Keratinocyte (primary cell): ENCODE data around the gene BCAS1.

Experiments
- EZH2 ChIP-seq: IDR thresholded peaks from one replicate; pipeline ENCODE4 v1.6.1; 2012; ENCODE audit warnings: inconsistent platforms, mild to moderate bottlenecking, low read length, moderate library complexity
- TF ChIP-seq, protein P1 (sequence below), 3 experiments: IDR thresholded peaks in 1 of 3; conservative IDR thresholded peaks in 1 of 3; optimal IDR thresholded peaks in 1 of 3; 2 replicates in 2 of 3; 3 replicates in 1 of 3; pipeline versions ENCODE3 to v1.5.1; 2011; ENCODE audit warnings: low read length in 3 of 3, mild to moderate bottlenecking in 3 of 3, moderate library complexity in 2 of 3, control low read depth in 1 of 3, inconsistent platforms in 1 of 3; ENCODE audit not compliant: insufficient read depth in 2 of 3; ENCODE audit errors: extremely low read depth in 1 of 3

DNA sequence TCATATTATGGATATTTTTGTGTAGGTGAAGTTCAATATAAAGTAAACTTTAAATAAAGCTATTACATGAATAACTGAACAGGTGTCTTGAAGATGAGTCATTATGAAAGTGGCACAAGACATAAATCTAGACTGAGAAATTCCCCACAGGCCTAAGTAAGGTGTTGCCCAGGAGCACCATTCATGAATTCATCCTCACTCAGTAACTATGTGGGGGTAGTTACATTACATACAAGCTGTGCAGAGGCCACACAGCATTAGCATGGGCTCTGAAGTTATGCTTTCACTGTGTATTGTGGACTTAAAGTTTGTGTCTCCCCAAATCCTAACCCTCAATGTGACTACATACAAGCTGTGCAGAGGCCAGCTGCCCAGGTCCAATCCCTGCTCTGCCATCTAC, 65.9 kb downstream of the BCAS1 start:
- TF ChIP-seq EZH2 = no peak
- TF ChIP-seq, protein P1, sequence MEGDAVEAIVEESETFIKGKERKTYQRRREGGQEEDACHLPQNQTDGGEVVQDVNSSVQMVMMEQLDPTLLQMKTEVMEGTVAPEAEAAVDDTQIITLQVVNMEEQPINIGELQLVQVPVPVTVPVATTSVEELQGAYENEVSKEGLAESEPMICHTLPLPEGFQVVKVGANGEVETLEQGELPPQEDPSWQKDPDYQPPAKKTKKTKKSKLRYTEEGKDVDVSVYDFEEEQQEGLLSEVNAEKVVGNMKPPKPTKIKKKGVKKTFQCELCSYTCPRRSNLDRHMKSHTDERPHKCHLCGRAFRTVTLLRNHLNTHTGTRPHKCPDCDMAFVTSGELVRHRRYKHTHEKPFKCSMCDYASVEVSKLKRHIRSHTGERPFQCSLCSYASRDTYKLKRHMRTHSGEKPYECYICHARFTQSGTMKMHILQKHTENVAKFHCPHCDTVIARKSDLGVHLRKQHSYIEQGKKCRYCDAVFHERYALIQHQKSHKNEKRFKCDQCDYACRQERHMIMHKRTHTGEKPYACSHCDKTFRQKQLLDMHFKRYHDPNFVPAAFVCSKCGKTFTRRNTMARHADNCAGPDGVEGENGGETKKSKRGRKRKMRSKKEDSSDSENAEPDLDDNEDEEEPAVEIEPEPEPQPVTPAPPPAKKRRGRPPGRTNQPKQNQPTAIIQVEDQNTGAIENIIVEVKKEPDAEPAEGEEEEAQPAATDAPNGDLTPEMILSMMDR (optimal IDR thresholded peaks at IDR 0.05 in 1 of 3, IDR thresholded peaks at IDR 0.05 in 1 of 3, conservative IDR thresholded peaks at IDR 0.05 in 1 of 3; ENCODE audit: extremely low read depth in 1 of 3, insufficient read depth in 2 of 3, low read length in 3 of 3) = no peak
